Jurkat, Clone E6-1 (cell line): Measurements from ENCODE around the gene SERPINH1.
A peak's percentile ranks its signal among the peaks of the same experiment; 100 is the strongest.

ENCODE experiments used
- DNase-seq: peaks from one replicate; pipeline ENCODE4 v3.0.0-alpha.2; 2011; ENCODE audit warnings: low read depth, low spot score
- H3K4me3 ChIP-seq: 2 replicates; pipeline ENCODE4 v1.5.1; 2011; ENCODE audit warnings: mild to moderate bottlenecking, low read length, control low read depth, moderate library complexity

SERPINH1 gene

GRCh38 chr11:75589051-75589450 is 27.0 kb downstream of the SERPINH1 start:
- DNase-seq, result no peak
- no peak overlapping the region for H3K4me3 ChIP-seq

- no peak for DNase-seq
- H3K4me3 ChIP-seq, result no peak overlapping the region
Measured at GRCh38 chr11:75589933-75590332, 27.9 kb downstream of the SERPINH1 start.

- DNase-seq, result no peak
- H3K4me3 ChIP-seq, result no peak overlapping the region
Measured at GRCh38 chr11:75591371-75591770, 29.3 kb downstream of the SERPINH1 start.

- no peak overlapping the region for H3K4me3 ChIP-seq
- DNase-seq, result no peak
Measured at GRCh38 chr11:75591966-75592365, 29.9 kb downstream of the SERPINH1 start.

GRCh38 chr11:75592715-75593114 is 30.7 kb downstream of the SERPINH1 start:
- no peak overlapping the region for H3K4me3 ChIP-seq
- DNase-seq, result no peak

GRCh38 chr11:75593286-75593915 is 31.3 kb downstream of the SERPINH1 start:
- no peak for DNase-seq
- H3K4me3 ChIP-seq, result no peak overlapping the region

- no peak overlapping the region for H3K4me3 ChIP-seq
- no peak for DNase-seq
Measured at GRCh38 chr11:75594211-75594610, 32.2 kb downstream of the SERPINH1 start.

GRCh38 chr11:75595429-75595828 is 33.4 kb downstream of the SERPINH1 start:
- H3K4me3 ChIP-seq, result no peak overlapping the region
- no peak for DNase-seq

- no peak for DNase-seq
- H3K4me3 ChIP-seq, result no peak overlapping the region
Measured at GRCh38 chr11:75596914-75597313, 34.9 kb downstream of the SERPINH1 start.

GRCh38 chr11:75597636-75598035 is 35.6 kb downstream of the SERPINH1 start:
- H3K4me3 ChIP-seq, result no peak overlapping the region
- DNase-seq, result peak; percentile 8

GRCh38 chr11:75598264-75598663 is 36.2 kb downstream of the SERPINH1 start:
- H3K4me3 ChIP-seq, result no peak overlapping the region
- DNase-seq, result no peak

GRCh38 chr11:75598900-75599299 is 36.8 kb downstream of the SERPINH1 start:
- no peak for DNase-seq

GRCh38 chr11:75600356-75600755 is 38.3 kb downstream of the SERPINH1 start:
- no peak overlapping the region for H3K4me3 ChIP-seq
- DNase-seq, result no peak

More at GRCh38 chr11:75598900-75599299, 36.8 kb downstream of the SERPINH1 start:
- H3K4me3 ChIP-seq, result no peak overlapping the region

- no peak overlapping the region for H3K4me3 ChIP-seq
- DNase-seq, result no peak
Measured at GRCh38 chr11:75601494-75601893, 39.4 kb downstream of the SERPINH1 start.

- DNase-seq, result no peak
- no peak overlapping the region for H3K4me3 ChIP-seq
Measured at GRCh38 chr11:75602951-75603350, 40.9 kb downstream of the SERPINH1 start.

GRCh38 chr11:75603791-75604736 is 42.0 kb downstream of the SERPINH1 start:
- DNase-seq, result no peak
- H3K4me3 ChIP-seq, result no peak overlapping the region

- no peak for DNase-seq
- no peak overlapping the region for H3K4me3 ChIP-seq
Measured at GRCh38 chr11:75606099-75606498, 44.0 kb downstream of the SERPINH1 start.

GRCh38 chr11:75611823-75612222 is 49.8 kb downstream of the SERPINH1 start:
- DNase-seq, result no peak
- no peak overlapping the region for H3K4me3 ChIP-seq

- DNase-seq, result no peak
- no peak overlapping the region for H3K4me3 ChIP-seq
Measured at GRCh38 chr11:75615751-75616150, 53.7 kb downstream of the SERPINH1 start.

GRCh38 chr11:75616281-75616680 is 54.2 kb downstream of the SERPINH1 start:
- no peak for DNase-seq
- no peak overlapping the region for H3K4me3 ChIP-seq
